Parathyroid adenoma (tissue), 2 donors: ENCODE measurements around the gene PGD.

ENCODE experiments used
- H2AFZ ChIP-seq: fragments of 300-600 bp; sonication (generic); one replicate; pipeline ENCODE4 v1.7.0; 2017; ENCODE audit warnings: antibody characterized with exemption, mild to moderate bottlenecking
- H3K27ac ChIP-seq: fragments of 300-600 bp; sonication (generic); one replicate; pipeline ENCODE4 v1.7.0; 2017
- H3K27me3 ChIP-seq: fragments of 300-600 bp; sonication (generic); one replicate; pipeline ENCODE4 v1.7.0; 2017; ENCODE audit warnings: low read length; ENCODE audit not compliant: control insufficient read depth, insufficient read depth
- H3K36me3 ChIP-seq: fragments of 300-600 bp; sonication (generic); one replicate; pipeline ENCODE4 v1.7.0; 2017; ENCODE audit warnings: low read length; ENCODE audit not compliant: control insufficient read depth, insufficient read depth
- H3K4me1 ChIP-seq: fragments of 300-600 bp; sonication (generic); one replicate; pipeline ENCODE4 v1.7.0; 2017; ENCODE audit warnings: control low read depth
- H3K4me2 ChIP-seq: fragments of 300-600 bp; sonication (generic); one replicate; pipeline ENCODE4 v1.7.0; 2017; ENCODE audit warnings: low read length
- H3K4me3 ChIP-seq: fragments of 300-600 bp; sonication (generic); one replicate; pipeline ENCODE4 v1.7.0; 2017; ENCODE audit warnings: low read depth, low read length
- H3K79me2 ChIP-seq: fragments of 300-600 bp; sonication (generic); one replicate; pipeline ENCODE4 v1.7.0; 2017; ENCODE audit warnings: control low read depth
- H3K9ac ChIP-seq: fragments of 300-600 bp; sonication (generic); one replicate; pipeline ENCODE4 v1.7.0; 2017; ENCODE audit warnings: mild to moderate bottlenecking
- H3K9me3 ChIP-seq: fragments of 300-600 bp; sonication (generic); one replicate; pipeline ENCODE4 v1.7.0; 2017; ENCODE audit warnings: low read length; ENCODE audit not compliant: control insufficient read depth
- TF ChIP-seq, protein P1 (sequence below): fragments of 300-600 bp; sonication (generic); IDR thresholded peaks from one replicate; pipeline ENCODE4 v1.7.0; 2017; ENCODE audit warnings: antibody characterized with exemption, mild to moderate bottlenecking
- donor health status: primary hyperparathyroidism.

The PGD gene

GRCh38 chr1:10440794-10441193, 41.9 kb downstream of the PGD start:
- Histone ChIP-seq H3K4me1 (no peaks in the 10 kb centered on the region), H3K36me3 (no peaks in the 10 kb centered on the region), H3K4me3 (no peak overlapping the region), H3K79me2 (no peaks in the 10 kb centered on the region), H3K27ac (no peak overlapping the region), H2AFZ (no peak overlapping the region), H3K9me3 (no peaks in the 10 kb centered on the region), H3K9ac (no peak overlapping the region), H3K27me3 (no peaks in the 10 kb centered on the region), H3K4me2 (no peak overlapping the region)
- TF ChIP-seq, protein P1, sequence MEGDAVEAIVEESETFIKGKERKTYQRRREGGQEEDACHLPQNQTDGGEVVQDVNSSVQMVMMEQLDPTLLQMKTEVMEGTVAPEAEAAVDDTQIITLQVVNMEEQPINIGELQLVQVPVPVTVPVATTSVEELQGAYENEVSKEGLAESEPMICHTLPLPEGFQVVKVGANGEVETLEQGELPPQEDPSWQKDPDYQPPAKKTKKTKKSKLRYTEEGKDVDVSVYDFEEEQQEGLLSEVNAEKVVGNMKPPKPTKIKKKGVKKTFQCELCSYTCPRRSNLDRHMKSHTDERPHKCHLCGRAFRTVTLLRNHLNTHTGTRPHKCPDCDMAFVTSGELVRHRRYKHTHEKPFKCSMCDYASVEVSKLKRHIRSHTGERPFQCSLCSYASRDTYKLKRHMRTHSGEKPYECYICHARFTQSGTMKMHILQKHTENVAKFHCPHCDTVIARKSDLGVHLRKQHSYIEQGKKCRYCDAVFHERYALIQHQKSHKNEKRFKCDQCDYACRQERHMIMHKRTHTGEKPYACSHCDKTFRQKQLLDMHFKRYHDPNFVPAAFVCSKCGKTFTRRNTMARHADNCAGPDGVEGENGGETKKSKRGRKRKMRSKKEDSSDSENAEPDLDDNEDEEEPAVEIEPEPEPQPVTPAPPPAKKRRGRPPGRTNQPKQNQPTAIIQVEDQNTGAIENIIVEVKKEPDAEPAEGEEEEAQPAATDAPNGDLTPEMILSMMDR = no peak

GRCh38 chr1:10444248-10444647, 45.4 kb downstream of the PGD start:
- no peaks in the 10 kb centered on the region for H3K9me3 ChIP-seq
- H3K27ac ChIP-seq = no peak overlapping the region
- H3K4me3 ChIP-seq = no peak overlapping the region
- TF ChIP-seq, protein P1 = no peak
- H2AFZ ChIP-seq = no peak overlapping the region
- H3K36me3 ChIP-seq = no peaks in the 10 kb centered on the region
- H3K9ac ChIP-seq = no peak overlapping the region
- no peaks in the 10 kb centered on the region for H3K4me1 ChIP-seq
- H3K27me3 ChIP-seq = no peaks in the 10 kb centered on the region
- no peaks in the 10 kb centered on the region for H3K79me2 ChIP-seq
- H3K4me2 ChIP-seq = no peak overlapping the region

- H3K4me2 ChIP-seq = no peak overlapping the region
- no peaks in the 10 kb centered on the region for H3K27me3 ChIP-seq
- no peak overlapping the region for H3K9ac ChIP-seq
- no peak overlapping the region for H3K27ac ChIP-seq
- no peaks in the 10 kb centered on the region for H3K9me3 ChIP-seq
- no peaks in the 10 kb centered on the region for H3K4me1 ChIP-seq
- no peak overlapping the region for H3K4me3 ChIP-seq
- no peaks in the 10 kb centered on the region for H3K36me3 ChIP-seq
- no peak overlapping the region for H2AFZ ChIP-seq
- no peaks in the 10 kb centered on the region for H3K79me2 ChIP-seq
- TF ChIP-seq, protein P1 = no peak
These were observed 46.0 kb downstream of the PGD start for GRCh38 chr1:10444795-10445397.

DNA sequence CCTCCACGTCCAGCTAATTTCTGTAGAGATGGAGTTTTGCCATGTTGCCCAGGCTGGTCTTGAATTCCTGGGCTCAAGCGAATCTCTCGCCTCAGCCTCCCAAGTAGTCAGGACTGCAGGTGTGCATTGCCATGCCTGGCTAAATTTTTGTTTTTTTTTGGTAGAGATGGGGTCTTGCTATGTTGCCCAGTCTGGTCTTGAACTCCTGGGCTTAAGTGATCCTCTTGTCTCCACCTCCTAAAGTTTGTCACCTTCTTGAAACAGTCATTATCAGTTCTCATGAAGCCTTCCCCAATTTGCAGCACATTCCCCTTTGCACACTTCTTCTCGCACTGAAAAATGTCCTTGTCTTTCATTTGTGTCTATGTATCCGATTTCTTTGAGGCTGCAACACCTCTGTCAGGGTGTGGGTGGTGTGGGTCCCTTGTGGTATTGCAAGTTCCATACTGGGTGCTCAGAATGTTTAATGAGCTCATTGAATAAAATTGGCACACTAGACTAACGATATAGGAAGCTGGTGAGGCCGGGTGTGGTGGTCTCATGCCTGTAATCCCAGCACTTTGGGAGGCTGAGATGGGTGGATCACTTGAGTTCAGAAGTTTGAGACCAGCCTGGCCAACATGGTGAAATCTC, 48.0 kb downstream of the PGD start:
- TF ChIP-seq, protein P1 = no peak

DNA sequence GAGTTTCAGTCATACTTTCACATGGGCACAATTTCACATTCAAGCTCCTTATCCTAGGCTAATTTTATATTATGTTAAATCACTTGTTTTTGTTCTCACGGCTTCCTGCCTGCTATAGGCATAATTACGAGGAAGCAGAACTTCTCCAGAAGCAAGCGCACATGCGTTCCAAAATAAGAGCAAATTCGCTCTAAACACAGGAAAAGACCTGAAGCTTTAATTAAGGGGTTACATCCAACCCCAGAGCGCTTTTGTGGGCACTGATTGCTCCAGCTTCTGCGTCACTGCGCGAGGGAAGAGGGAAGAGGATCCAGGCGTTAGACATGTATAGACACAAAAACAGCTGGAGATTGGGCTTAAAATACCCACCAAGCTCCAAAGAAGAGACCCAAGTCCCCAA, 50.9 kb downstream of the PGD start, which contains the start of gene CORT:
Gene CORT (plus strand): TSS at position 281 of the 400 bp plus-strand sequence. CDS start 193 bp downstream, outside the sequence.
- Histone ChIP-seq H2AFZ (no peak within 1 kb of the TSS), H3K79me2 (no peaks in the 10 kb centered on the region), H3K9ac (no peak within 1 kb of the TSS), H3K36me3 (no peaks in the 10 kb centered on the region), H3K27ac (no peak within 1 kb of the TSS), H3K4me1 (no peaks in the 10 kb centered on the region), H3K9me3 (no peaks in the 10 kb centered on the region), H3K27me3 (no peaks in the 10 kb centered on the region), H3K4me3 (no peak within 1 kb of the TSS), H3K4me2 (no peak within 1 kb of the TSS)
- TF ChIP-seq, protein P1 = no peak

More for the DNA sequence above, 48.0 kb downstream of the PGD start:
- Histone ChIP-seq H3K4me2 (no peak overlapping the region), H3K27ac (no peak overlapping the region), H3K9ac (no peak overlapping the region), H3K36me3 (no peaks in the 10 kb centered on the region), H2AFZ (no peak overlapping the region), H3K4me3 (no peak overlapping the region), H3K4me1 (no peaks in the 10 kb centered on the region), H3K27me3 (no peaks in the 10 kb centered on the region), H3K79me2 (no peaks in the 10 kb centered on the region), H3K9me3 (no peaks in the 10 kb centered on the region)
